GM18868 (cell line): ENCODE measurements around the gene PRELID3B.

ENCODE experiments used
- ATAC-seq: cut with Tn5 transposase; IDR thresholded peaks from one replicate; pipeline ENCODE4 v1.9.1; 2021; ENCODE audit warnings: mild to moderate bottlenecking, moderate library complexity; ENCODE audit not compliant: unreplicated experiment

PRELID3B gene

GRCh38 chr20:59042151-59042795, at the start of gene PRELID3B:
Gene PRELID3B, minus strand, starts transcription at chr20:59042786. Its CDS starts 56 bp downstream, at chr20:59042730.
- peak; percentile 25 for ATAC-seq

- ATAC-seq: no peak
Measured at GRCh38 chr20:59087829-59088433, 45.3 kb upstream of the PRELID3B start.

- ATAC-seq: no peak
Measured at GRCh38 chr20:59086923-59087322, 44.3 kb upstream of the PRELID3B start.

- ATAC-seq: no peak
Measured at GRCh38 chr20:59084041-59084850, 41.7 kb upstream of the PRELID3B start.

- no peak for ATAC-seq
Measured at GRCh38 chr20:59082981-59083380, 40.4 kb upstream of the PRELID3B start.

- ATAC-seq: no peak
Measured at GRCh38 chr20:59082077-59082740, 39.6 kb upstream of the PRELID3B start.

GRCh38 chr20:59081036-59081435, 38.5 kb upstream of the PRELID3B start:
- ATAC-seq: no peak

- no peak for ATAC-seq
Measured at GRCh38 chr20:59078231-59078630, 35.6 kb upstream of the PRELID3B start.

GRCh38 chr20:59077705-59078104, 35.1 kb upstream of the PRELID3B start:
- ATAC-seq: no peak

GRCh38 chr20:59075934-59076508, 33.4 kb upstream of the PRELID3B start:
- ATAC-seq: no peak

GRCh38 chr20:59074456-59074855, 31.9 kb upstream of the PRELID3B start:
- ATAC-seq: no peak

GRCh38 chr20:59073582-59073981, 31.0 kb upstream of the PRELID3B start:
- no peak for ATAC-seq

- ATAC-seq: peak; percentile 89
Measured at GRCh38 chr20:59071216-59071615, 28.6 kb upstream of the PRELID3B start.

GRCh38 chr20:59069026-59069425, 26.4 kb upstream of the PRELID3B start:
- no peak for ATAC-seq

GRCh38 chr20:59068534-59068933, 25.9 kb upstream of the PRELID3B start:
- no peak for ATAC-seq

GRCh38 chr20:59064214-59064722, 21.7 kb upstream of the PRELID3B start:
- ATAC-seq: no peak

GRCh38 chr20:59063358-59064213, 21.0 kb upstream of the PRELID3B start:
- no peak for ATAC-seq

- ATAC-seq: no peak
Measured at GRCh38 chr20:59062081-59062480, 19.5 kb upstream of the PRELID3B start.

- no peak for ATAC-seq
Measured at GRCh38 chr20:59055302-59055701, 12.7 kb upstream of the PRELID3B start.

- no peak for ATAC-seq
Measured at GRCh38 chr20:59051666-59052185, 9.1 kb upstream of the PRELID3B start.
